CD4-positive, alpha-beta T cell treated with Interleukin-4 for 4 hours (primary cell): Measurements from ENCODE around the gene GMPR2.
"Not testable (repeated sequence)": the region's sequence is repeated elsewhere in the genome, so short reads cannot be mapped to it uniquely, and the experiment has no call there.

Experiments used
- DNase-seq: peaks from one replicate; pipeline ENCODE4 v3.0.0-alpha.2; 2020

GMPR2 gene

GRCh38 chr14:24232645-24233537, at the start of gene GMPR2:
GMPR2 (plus strand) TSS chr14:24232929; CDS start chr14:24233254, 325 bp downstream.
- DNase-seq, result no peak

GRCh38 chr14:24183014-24183481, 49.7 kb upstream of the GMPR2 start:
- no peak for DNase-seq

- DNase-seq, result no peak
These were observed 48.4 kb upstream of the GMPR2 start for GRCh38 chr14:24184104-24184970.

- no peak for DNase-seq
These were observed 47.7 kb upstream of the GMPR2 start for GRCh38 chr14:24185026-24185425.

DNA sequence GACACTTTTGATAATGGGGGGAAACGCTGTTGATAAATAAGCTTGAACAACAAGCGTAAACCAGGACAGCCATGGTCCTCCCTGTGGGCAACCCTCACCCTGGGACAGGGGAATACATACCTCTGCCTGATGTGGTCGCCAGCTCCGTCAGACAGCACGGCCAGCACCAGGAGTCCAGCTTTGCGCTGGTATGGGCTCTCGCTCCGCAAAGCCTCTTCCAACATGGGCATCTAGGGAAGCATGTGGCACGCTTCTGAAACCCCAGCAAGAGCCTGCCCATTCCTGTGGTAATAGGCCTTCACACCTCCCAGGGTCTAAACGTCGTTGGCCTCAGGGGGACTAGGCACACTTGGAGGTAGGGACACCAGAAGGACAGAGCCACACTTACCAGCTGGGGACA, 47.0 kb upstream of the GMPR2 start:
- DNase-seq, result no peak

GRCh38 chr14:24186831-24187538, 45.7 kb upstream of the GMPR2 start:
- no peak for DNase-seq

GRCh38 chr14:24187539-24187915, 45.2 kb upstream of the GMPR2 start:
- no peak for DNase-seq

- DNase-seq, result peak; percentile 97
These were observed 44.3 kb upstream of the GMPR2 start, which contains the start of gene IPO4 for GRCh38 chr14:24188251-24189058. IPO4 (minus strand) TSS chr14:24188816; CDS start chr14:24188787, 29 bp downstream.

GRCh38 chr14:24189059-24189375, 43.7 kb upstream of the GMPR2 start:
- no peak for DNase-seq

- DNase-seq, result no peak
These were observed 43.3 kb upstream of the GMPR2 start for GRCh38 chr14:24189460-24189859.

- no peak for DNase-seq
These were observed 42.3 kb upstream of the GMPR2 start for GRCh38 chr14:24190416-24190815.

- no peak for DNase-seq
These were observed 39.8 kb upstream of the GMPR2 start for GRCh38 chr14:24192933-24193332.

GRCh38 chr14:24194186-24194872, 38.4 kb upstream of the GMPR2 start:
- no peak for DNase-seq

- DNase-seq, result no peak
These were observed 37.9 kb upstream of the GMPR2 start for GRCh38 chr14:24194873-24195185.

- DNase-seq, result peak; percentile 90
These were observed 37.3 kb upstream of the GMPR2 start, which contains the start of gene TM9SF1 for GRCh38 chr14:24195186-24196070. TM9SF1 (minus strand) TSS chr14:24195441; CDS start chr14:24195019, 422 bp downstream.

DNA sequence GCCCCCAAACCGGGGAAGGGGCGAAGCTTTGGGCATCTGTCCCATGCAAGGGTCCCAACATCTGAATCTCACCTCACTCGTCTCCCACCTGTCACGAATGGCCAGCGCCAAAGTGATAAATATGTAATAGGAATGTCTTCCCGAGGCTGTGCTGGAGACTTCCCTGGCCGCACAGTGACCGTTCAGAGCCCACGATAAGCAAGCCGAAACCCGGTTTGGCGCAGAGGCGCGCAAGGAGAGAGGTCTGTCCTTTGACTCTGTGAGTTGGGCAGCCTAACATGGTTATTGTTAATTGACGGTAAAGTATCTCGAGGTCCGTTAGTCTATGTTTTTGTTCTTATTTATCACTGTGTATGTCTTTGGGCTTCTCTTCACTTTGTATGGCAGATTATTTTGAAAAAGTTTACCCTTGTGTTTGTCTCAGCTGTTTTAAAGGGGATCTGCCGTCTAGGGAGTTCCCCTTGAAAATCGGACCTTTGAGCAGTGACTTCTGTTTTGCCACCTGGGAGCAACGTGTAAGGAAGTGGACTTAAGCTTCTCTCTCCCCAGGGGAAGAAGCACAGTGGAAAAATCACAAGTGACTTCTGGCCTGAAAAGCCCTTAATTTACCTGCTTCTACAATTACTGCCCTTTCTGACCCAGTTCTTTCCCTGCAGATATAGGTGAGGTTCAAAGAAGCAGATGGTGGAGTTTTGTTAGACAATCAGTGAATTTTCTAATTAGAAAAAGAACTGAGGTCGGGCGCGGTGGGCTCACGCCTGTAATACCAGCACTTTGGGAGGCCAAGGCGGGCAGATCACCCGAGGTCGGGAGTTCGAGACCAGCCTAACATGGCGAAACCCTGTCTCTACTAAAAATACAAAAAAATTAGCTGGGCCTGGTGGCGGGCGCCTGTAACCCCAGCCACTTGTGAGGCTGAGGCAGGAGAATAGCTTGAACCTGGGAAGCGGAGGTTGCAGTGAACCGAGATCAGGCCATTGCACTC, 36.4 kb upstream of the GMPR2 start:
- no peak for DNase-seq

- DNase-seq, result no peak
These were observed 35.7 kb upstream of the GMPR2 start for GRCh38 chr14:24197056-24197450.

DNA sequence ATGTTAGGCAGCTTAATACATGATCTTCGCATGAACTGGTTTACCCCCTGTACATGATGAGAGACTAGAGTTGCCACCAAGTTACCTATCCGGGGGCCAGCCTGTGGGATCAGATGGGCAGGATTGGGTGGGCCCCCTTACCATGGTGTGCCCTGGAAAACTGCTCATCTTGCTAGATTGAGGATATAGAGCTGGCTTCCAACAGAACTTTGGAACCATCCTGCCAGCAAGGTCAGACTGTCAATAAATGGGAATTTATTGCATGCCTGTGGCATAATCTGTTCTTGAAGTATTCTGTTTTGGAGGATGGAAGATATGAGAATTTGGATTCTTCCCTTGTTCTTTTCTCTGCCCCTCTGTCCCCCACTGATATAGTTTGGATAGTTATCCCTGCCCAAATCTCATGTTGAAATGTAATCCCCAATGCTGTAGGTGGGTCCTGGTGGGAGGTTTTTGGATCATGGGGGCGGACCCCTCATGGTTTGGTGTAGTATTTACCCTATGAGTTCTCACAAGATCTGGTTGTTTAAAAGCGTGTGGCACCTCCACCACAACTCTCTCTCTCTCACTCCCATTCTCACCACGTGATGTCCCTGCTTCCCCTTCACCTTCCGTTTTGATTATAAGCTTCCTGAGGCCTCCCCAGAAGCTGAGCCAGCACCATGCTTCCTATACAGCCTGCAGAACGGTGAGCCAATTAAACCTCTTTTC, 33.8 kb upstream of the GMPR2 start:
- no peak for DNase-seq

DNA sequence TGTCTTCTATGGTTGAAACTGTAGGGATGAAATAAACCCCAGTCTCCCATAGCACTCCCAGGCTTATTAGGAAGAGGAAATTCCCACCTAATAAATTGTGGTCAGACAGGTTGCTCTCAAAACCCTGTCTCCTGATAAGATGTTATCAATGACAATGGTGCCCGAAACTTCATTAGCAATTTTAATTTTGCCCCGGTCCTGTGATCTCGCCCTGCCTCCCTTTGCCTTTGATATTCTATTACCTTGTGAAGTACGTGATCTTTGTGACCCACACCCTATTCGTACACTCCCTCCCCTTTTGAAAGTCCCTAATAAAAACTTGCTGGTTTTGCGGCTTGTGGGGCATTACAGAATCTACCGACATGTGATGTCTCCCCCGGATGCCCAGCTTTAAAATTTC, 30.2 kb upstream of the GMPR2 start:
- not testable (repeated sequence) for DNase-seq
